Measurements from ENCODE around the gene OOSP3. TPM values are rescaled to one million over a fixed set of nuclear protein-coding genes. Genes with fewer than 3 reads are reported as not detected.
"Not testable (repeated sequence)": the region's sequence is repeated elsewhere in the genome, so short reads cannot be mapped to it uniquely, and the experiment has no call there.

The OOSP3 gene
- polyA plus RNA-seq, 1 of the 3 experiments (the other 2 are of a cell fraction), result not detected

DNA sequence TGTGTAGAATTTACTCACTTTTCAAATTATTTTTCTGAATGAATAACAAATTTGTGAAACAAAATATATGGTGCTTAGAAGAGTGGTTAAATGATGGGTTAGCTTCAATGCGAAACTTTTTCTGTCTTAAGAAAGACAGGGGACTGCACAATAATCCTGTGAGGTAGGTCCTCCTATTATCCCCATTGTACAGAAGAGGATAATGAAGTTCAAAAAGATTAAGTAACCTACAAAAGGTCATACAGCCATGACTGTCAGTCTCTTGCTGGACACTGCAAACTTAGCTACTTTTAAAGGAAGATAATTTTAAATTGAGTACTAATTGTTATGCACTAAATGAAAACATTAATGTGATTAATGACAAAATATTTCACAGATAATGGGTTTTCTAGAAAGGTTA lies 5.0 kb downstream of the OOSP3 start:
- no peak overlapping the region for H3K9ac ChIP-seq
- TF ChIP-seq GATA2 (CRISPR knock-in tag; IDR thresholded peaks at IDR 0.05) (no peak), RFX5 (IDR thresholded peaks at IDR 0.05; ENCODE audit: low read length) (no peak), RAD21 (IDR thresholded peaks at IDR 0.05; ENCODE audit: low read length) (no peak), FOXJ3 (CRISPR knock-in tag; IDR thresholded peaks at IDR 0.05) (no peak), MXI1 (IDR thresholded peaks at IDR 0.05; ENCODE audit: low read depth, low read length) (no peak), RXRA (IDR thresholded peaks at IDR 0.05; ENCODE audit: borderline replicate concordance, low read depth) (no peak), CHD2 (IDR thresholded peaks at IDR 0.05; ENCODE audit: low read length, partially characterized antibody) (no peak), POLR2AphosphoS5 (IDR thresholded peaks at IDR 0.05; ENCODE audit: low read depth, low read length) (no peak), EZH2phosphoT487 (IDR thresholded peaks at IDR 0.05; ENCODE audit: borderline replicate concordance, low read depth) (no peak), JUND (IDR thresholded peaks at IDR 0.05) (no peak)
- TF ChIP-seq, protein P1, sequence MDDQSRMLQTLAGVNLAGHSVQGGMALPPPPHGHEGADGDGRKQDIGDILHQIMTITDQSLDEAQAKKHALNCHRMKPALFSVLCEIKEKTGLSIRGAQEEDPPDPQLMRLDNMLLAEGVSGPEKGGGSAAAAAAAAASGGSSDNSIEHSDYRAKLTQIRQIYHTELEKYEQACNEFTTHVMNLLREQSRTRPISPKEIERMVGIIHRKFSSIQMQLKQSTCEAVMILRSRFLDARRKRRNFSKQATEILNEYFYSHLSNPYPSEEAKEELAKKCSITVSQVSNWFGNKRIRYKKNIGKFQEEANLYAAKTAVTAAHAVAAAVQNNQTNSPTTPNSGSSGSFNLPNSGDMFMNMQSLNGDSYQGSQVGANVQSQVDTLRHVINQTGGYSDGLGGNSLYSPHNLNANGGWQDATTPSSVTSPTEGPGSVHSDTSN (IDR thresholded peaks at IDR 0.05), result no peak
- TF ChIP-seq, protein P2, sequence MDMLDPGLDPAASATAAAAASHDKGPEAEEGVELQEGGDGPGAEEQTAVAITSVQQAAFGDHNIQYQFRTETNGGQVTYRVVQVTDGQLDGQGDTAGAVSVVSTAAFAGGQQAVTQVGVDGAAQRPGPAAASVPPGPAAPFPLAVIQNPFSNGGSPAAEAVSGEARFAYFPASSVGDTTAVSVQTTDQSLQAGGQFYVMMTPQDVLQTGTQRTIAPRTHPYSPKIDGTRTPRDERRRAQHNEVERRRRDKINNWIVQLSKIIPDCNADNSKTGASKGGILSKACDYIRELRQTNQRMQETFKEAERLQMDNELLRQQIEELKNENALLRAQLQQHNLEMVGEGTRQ (IDR thresholded peaks at IDR 0.05; ENCODE audit: borderline replicate concordance, low read depth, low read length), result no peak
- TF ChIP-seq, protein P3, sequence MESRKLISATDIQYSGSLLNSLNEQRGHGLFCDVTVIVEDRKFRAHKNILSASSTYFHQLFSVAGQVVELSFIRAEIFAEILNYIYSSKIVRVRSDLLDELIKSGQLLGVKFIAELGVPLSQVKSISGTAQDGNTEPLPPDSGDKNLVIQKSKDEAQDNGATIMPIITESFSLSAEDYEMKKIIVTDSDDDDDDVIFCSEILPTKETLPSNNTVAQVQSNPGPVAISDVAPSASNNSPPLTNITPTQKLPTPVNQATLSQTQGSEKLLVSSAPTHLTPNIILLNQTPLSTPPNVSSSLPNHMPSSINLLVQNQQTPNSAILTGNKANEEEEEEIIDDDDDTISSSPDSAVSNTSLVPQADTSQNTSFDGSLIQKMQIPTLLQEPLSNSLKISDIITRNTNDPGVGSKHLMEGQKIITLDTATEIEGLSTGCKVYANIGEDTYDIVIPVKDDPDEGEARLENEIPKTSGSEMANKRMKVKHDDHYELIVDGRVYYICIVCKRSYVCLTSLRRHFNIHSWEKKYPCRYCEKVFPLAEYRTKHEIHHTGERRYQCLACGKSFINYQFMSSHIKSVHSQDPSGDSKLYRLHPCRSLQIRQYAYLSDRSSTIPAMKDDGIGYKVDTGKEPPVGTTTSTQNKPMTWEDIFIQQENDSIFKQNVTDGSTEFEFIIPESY (IDR thresholded peaks at IDR 0.05; ENCODE audit: borderline replicate concordance, low read depth), result no peak
- H3K9me2 ChIP-seq, result no peaks in the 10 kb centered on the region
- H3K27ac ChIP-seq (ENCODE audit: low read depth in 2 of 2, low read length in 1 of 2), result no peak overlapping the region
- WGBS (ENCODE audit: low lambda C conversion rate), result 10% methylated on average over 1 of the region's 1 CpG
- H3K9me3 ChIP-seq, result no peaks in the 10 kb centered on the region
- H3K4me2 ChIP-seq, result no peak overlapping the region
- H4K20me1 ChIP-seq (ENCODE audit: insufficient read depth), result no peaks in the 10 kb centered on the region
- no peak overlapping the region for H2AFZ ChIP-seq (ENCODE audit: low read depth)
- ChIA-PET POLR2A (no interaction called here), CTCF (interaction anchor here (0.9 kb wide), 1 partner anchor 86 kb away, joined by 3 read pairs; no protein-coding TSS in a partner anchor)
- peaks cover 0 to 2% of the 10 kb centered on the region in 2 experiments; a peak in 1 of 4 replicates for H3K4me1 ChIP-seq (ENCODE audit: control insufficient read depth in 1 of 2, insufficient read depth in 2 of 2, low read depth in 1 of 2, low read length in 1 of 2)
- no peak overlapping the region for H3K4me3 ChIP-seq (ENCODE audit: low read depth in 2 of 2, low read length in 1 of 2)
- no peaks in the 10 kb centered on the region for H3K79me2 ChIP-seq (ENCODE audit: insufficient read depth)
- DNase-seq, result no peak
- H3K36me3 ChIP-seq (replicated peaks in 1 of 2; ENCODE audit: control insufficient read depth in 1 of 2, insufficient read depth in 2 of 2, low read length in 1 of 2), result no peaks in the 10 kb centered on the region
- H3F3A ChIP-seq (replicated peaks; ENCODE audit: insufficient read depth), result no peaks in the 10 kb centered on the region
- H3K27me3 ChIP-seq (ENCODE audit: insufficient read depth), result 0 out of 2 replicates have a peak, but pooled peaks cover 6% of the 10 kb centered on the region

- H3K4me1 ChIP-seq (ENCODE audit: control insufficient read depth in 1 of 2, insufficient read depth in 2 of 2, low read depth in 1 of 2, low read length in 1 of 2); DNase-seq; H3K4me3 ChIP-seq (ENCODE audit: low read depth in 2 of 2, low read length in 1 of 2); H2AFZ ChIP-seq (ENCODE audit: low read depth); CTCF ChIA-PET; H3K27me3 ChIP-seq (ENCODE audit: insufficient read depth); H3K9me3 ChIP-seq; POLR2A ChIA-PET; H3K79me2 ChIP-seq (ENCODE audit: insufficient read depth); H3K9me2 ChIP-seq; H3K9ac ChIP-seq; H4K20me1 ChIP-seq (ENCODE audit: insufficient read depth); H3F3A ChIP-seq (replicated peaks; ENCODE audit: insufficient read depth); H3K4me2 ChIP-seq; H3K36me3 ChIP-seq (replicated peaks in 1 of 2; ENCODE audit: control insufficient read depth in 1 of 2, insufficient read depth in 2 of 2, low read length in 1 of 2); H3K27ac ChIP-seq (ENCODE audit: low read depth in 2 of 2, low read length in 1 of 2): not testable (repeated sequence)
Observed at GRCh38 chr11:59887156-59887555, 8.6 kb downstream of the OOSP3 start.
